Measurements from ENCODE around the gene FSTL4.
"Not testable (repeated sequence)": the region's sequence is repeated elsewhere in the genome, so short reads cannot be mapped to it uniquely, and the experiment has no call there.

Gene FSTL4

GRCh38 chr5:133397348-133397747, 215.0 kb downstream of the FSTL4 start:
- no peak for DNase-seq (ENCODE audit: low spot score)
- in situ Hi-C loops (cut with MboI; ENCODE audit: low sequenced_read_pairs, unreplicated experiment) = no loop called here
- TF ChIP-seq CTCF (IDR thresholded peaks at IDR 0.05; ENCODE audit: borderline replicate concordance, control extremely low read depth, extremely low read depth, insufficient read depth, missing control alignments) = no peak

- in situ Hi-C loops (cut with MboI; ENCODE audit: low sequenced_read_pairs, unreplicated experiment) = no loop called here
- TF ChIP-seq CTCF (IDR thresholded peaks at IDR 0.05; ENCODE audit: borderline replicate concordance, control extremely low read depth, extremely low read depth, insufficient read depth, missing control alignments) = no peak
Observed at GRCh38 chr5:133396814-133397213, 215.5 kb downstream of the FSTL4 start.

GRCh38 chr5:133396187-133396741, 216.1 kb downstream of the FSTL4 start:
- no peak for DNase-seq (ENCODE audit: low spot score)
- no peak for TF ChIP-seq CTCF (IDR thresholded peaks at IDR 0.05; ENCODE audit: borderline replicate concordance, control extremely low read depth, extremely low read depth, insufficient read depth, missing control alignments)
- in situ Hi-C loops (cut with MboI; ENCODE audit: low sequenced_read_pairs, unreplicated experiment) = no loop called here

More at GRCh38 chr5:133396814-133397213, 215.5 kb downstream of the FSTL4 start:
- no peak for DNase-seq (ENCODE audit: low spot score)

GRCh38 chr5:133395207-133395606, 217.1 kb downstream of the FSTL4 start:
- DNase-seq (ENCODE audit: low spot score); in situ Hi-C loops (cut with MboI; ENCODE audit: low sequenced_read_pairs, unreplicated experiment): not testable (repeated sequence)

- DNase-seq (ENCODE audit: low spot score); in situ Hi-C loops (cut with MboI; ENCODE audit: low sequenced_read_pairs, unreplicated experiment): not testable (repeated sequence)
Observed at GRCh38 chr5:133394477-133394817, 217.9 kb downstream of the FSTL4 start.

- in situ Hi-C loops (cut with MboI; ENCODE audit: low sequenced_read_pairs, unreplicated experiment) = no loop called here
- no peak for DNase-seq (ENCODE audit: low spot score)
- no peak for TF ChIP-seq CTCF (IDR thresholded peaks at IDR 0.05; ENCODE audit: borderline replicate concordance, control extremely low read depth, extremely low read depth, insufficient read depth, missing control alignments)
Observed at GRCh38 chr5:133393776-133394476, 218.4 kb downstream of the FSTL4 start.

- DNase-seq (ENCODE audit: low spot score) = no peak
- in situ Hi-C loops (cut with MboI; ENCODE audit: low sequenced_read_pairs, unreplicated experiment) = no loop called here
- no peak for TF ChIP-seq CTCF (IDR thresholded peaks at IDR 0.05; ENCODE audit: borderline replicate concordance, control extremely low read depth, extremely low read depth, insufficient read depth, missing control alignments)
Observed at GRCh38 chr5:133392448-133392847, 219.9 kb downstream of the FSTL4 start.

All from GM13976 (cell line).